ENCODE measurements around the gene LAMC2. TPM values are rescaled to one million over a fixed set of nuclear protein-coding genes. Genes with fewer than 3 reads are reported as not detected.
A peak's percentile ranks its signal among the peaks of the same experiment; 100 is the strongest.

Gene LAMC2
- total and polyA plus RNA-seq, 10 of the 15 experiments (the other 5 are each of a cell fraction or from before 2014, with no cell fraction given) = 0.27 to 1.5 (median 0.92) TPM

DNA sequence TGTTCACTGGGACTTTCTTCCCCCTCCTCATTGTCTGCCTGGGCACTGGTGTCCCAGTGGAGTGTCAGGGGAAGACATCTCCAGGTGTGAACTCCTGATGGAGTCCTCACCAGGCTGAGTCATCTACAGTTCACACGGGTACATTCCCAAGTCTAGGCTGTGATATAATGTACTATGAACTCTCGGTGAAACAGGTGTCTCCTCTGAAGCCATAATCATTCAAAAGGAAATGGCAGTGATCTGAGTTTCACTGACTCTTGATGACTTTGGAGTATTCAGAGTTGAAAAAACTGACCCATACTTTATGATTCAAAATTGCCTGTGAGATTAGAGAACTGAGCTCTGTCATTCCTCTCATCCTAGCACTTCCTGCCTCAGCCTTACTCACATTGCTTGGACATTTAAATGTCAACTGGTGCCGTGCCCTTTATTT lies 9.1 kb downstream of the LAMC2 start:
- H3K4me1 ChIP-seq (ENCODE audit: control insufficient read depth, insufficient read depth, low read length) = peaks cover 12% of the 10 kb centered on the region
- 37% methylated on average over 3 of the region's 3 CpGs for WGBS (ENCODE audit: insufficient coverage, insufficient replicate concordance, low lambda C conversion rate, missing lambda C conversion rate)
- no peaks in the 10 kb centered on the region for H3K79me2 ChIP-seq (ENCODE audit: control insufficient read depth, insufficient read depth, low read length)
- CTCF ChIA-PET = interaction anchor here (0.9 to 2.6 kb wide), 5 partner anchors 10 to 82 kb away, joined by 3 to 10 read pairs (median 6); no protein-coding TSS in a partner anchor
- peak overlapping the region; percentile 73 for H3K4me2 ChIP-seq (ENCODE audit: control insufficient read depth, insufficient read depth)
- H3K4me3 ChIP-seq = peak overlapping the region; percentile 42; the same call in 1 of the 2 replicates
- no peaks in the 10 kb centered on the region for H3K27me3 ChIP-seq (replicated peaks in 1 of 2; ENCODE audit: control insufficient read depth in 2 of 2, insufficient read depth in 2 of 2, low read length in 1 of 2)
- peak overlapping the region; percentile 58 for H2AFZ ChIP-seq (ENCODE audit: control insufficient read depth, low read depth, low read length)
- in situ Hi-C loops (cut with MboI) (no loop called here), intact Hi-C loops (cut with micrococcal nuclease; ENCODE audit: unreplicated experiment) (no loop called here)
- peak; percentile 70 for ATAC-seq
- no peaks in the 10 kb centered on the region for H3K36me3 ChIP-seq (ENCODE audit: control insufficient read depth in 2 of 2, insufficient read depth in 2 of 2, low read length in 1 of 2)
- H3K27ac ChIP-seq (ENCODE audit: control insufficient read depth, insufficient read depth) = 0 out of 2 replicates have a peak overlapping the region, but pooled peaks have one; percentile 14
- H3K9ac ChIP-seq (ENCODE audit: control insufficient read depth, insufficient read depth, low read length) = no peak overlapping the region
- no peaks in the 10 kb centered on the region for H3K9me3 ChIP-seq (replicated peaks; ENCODE audit: control insufficient read depth, insufficient read depth, low read length)
- H4K20me1 ChIP-seq (ENCODE audit: control insufficient read depth, insufficient read depth) = no peaks in the 10 kb centered on the region
- RAD21 ChIA-PET (ENCODE audit: unreplicated experiment) = interaction anchor here (1.0 to 2.4 kb wide), 8 partner anchors 10 to 168 kb away, joined by 3 to 7 read pairs (median 5); no protein-coding TSS in a partner anchor
- no peak for FAIRE-seq
- SMC1A ChIA-PET (ENCODE audit: uncharacterized antibody, unreplicated experiment) = interaction anchor here (0.7 to 2.1 kb wide), 11 partner anchors 10 to 80 kb away, joined by 3 to 12 read pairs (median 4); no protein-coding TSS in a partner anchor
- BruUV-seq (replicated peaks) = no TSS peak
- DNase-seq (ENCODE audit: low read depth, low spot score) = no peak
- POLR2A ChIA-PET = interaction anchor here (0.6 to 1.5 kb wide), 5 partner anchors 11 to 120 kb away, joined by 3 to 6 read pairs (median 3); no protein-coding TSS in a partner anchor
- TF ChIP-seq CHD4 (IDR thresholded peaks at IDR 0.05) (no peak), YY1 (IDR thresholded peaks at IDR 0.05; ENCODE audit: low read depth, low read length) (no peak), CEBPB (IDR thresholded peaks at IDR 0.05; ENCODE audit: borderline replicate concordance in 1 of 2, low read depth in 2 of 2, low read length in 2 of 2) (no peak), FOXK2 (IDR thresholded peaks at IDR 0.05) (no peak), WRNIP1 (IDR thresholded peaks at IDR 0.05; ENCODE audit: borderline replicate concordance, low read depth, low read length) (no peak), GATAD2B (conservative IDR thresholded peaks at IDR 0.05; ENCODE audit: low read depth) (no peak), NFIC (IDR thresholded peaks at IDR 0.05; ENCODE audit: low read depth, low read length) (peak; percentile 67; the same call in 1 of the 2 replicates), NR2C1 (IDR thresholded peaks at IDR 0.05) (no peak), SIX5 (IDR thresholded peaks at IDR 0.05; ENCODE audit: low read depth, low read length, severe bottlenecking) (no peak), RCOR1 (conservative IDR thresholded peaks at IDR 0.05; ENCODE audit: low read depth, low read length) (no peak), POLR2AphosphoS5 (IDR thresholded peaks at IDR 0.05; ENCODE audit: low read length) (no peak), MEF2B (IDR thresholded peaks at IDR 0.05; ENCODE audit: partially characterized antibody, poor library complexity, severe bottlenecking) (no peak), FOS (IDR thresholded peaks at IDR 0.05; ENCODE audit: borderline replicate concordance, extremely low read depth, insufficient read length) (no peak), TCF3 (IDR thresholded peaks at IDR 0.05; ENCODE audit: borderline replicate concordance, insufficient read depth, low read depth, low read length) (no peak), FOXM1 (IDR thresholded peaks at IDR 0.05; ENCODE audit: low read depth, low read length) (0 out of 2 replicates have a peak, but pooled peaks have one; percentile 56), HDAC2 (IDR thresholded peaks at IDR 0.05) (no peak)
- TF ChIP-seq, protein P1, sequence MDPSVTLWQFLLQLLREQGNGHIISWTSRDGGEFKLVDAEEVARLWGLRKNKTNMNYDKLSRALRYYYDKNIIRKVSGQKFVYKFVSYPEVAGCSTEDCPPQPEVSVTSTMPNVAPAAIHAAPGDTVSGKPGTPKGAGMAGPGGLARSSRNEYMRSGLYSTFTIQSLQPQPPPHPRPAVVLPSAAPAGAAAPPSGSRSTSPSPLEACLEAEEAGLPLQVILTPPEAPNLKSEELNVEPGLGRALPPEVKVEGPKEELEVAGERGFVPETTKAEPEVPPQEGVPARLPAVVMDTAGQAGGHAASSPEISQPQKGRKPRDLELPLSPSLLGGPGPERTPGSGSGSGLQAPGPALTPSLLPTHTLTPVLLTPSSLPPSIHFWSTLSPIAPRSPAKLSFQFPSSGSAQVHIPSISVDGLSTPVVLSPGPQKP (IDR thresholded peaks at IDR 0.05; ENCODE audit: low read depth, low read length) = no peak
- TF ChIP-seq, protein P2, sequence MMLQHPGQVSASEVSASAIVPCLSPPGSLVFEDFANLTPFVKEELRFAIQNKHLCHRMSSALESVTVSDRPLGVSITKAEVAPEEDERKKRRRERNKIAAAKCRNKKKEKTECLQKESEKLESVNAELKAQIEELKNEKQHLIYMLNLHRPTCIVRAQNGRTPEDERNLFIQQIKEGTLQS (IDR thresholded peaks at IDR 0.05; ENCODE audit: borderline replicate concordance, extremely low read depth, low read depth, low read length) = no peak
- TF ChIP-seq, protein P3, sequence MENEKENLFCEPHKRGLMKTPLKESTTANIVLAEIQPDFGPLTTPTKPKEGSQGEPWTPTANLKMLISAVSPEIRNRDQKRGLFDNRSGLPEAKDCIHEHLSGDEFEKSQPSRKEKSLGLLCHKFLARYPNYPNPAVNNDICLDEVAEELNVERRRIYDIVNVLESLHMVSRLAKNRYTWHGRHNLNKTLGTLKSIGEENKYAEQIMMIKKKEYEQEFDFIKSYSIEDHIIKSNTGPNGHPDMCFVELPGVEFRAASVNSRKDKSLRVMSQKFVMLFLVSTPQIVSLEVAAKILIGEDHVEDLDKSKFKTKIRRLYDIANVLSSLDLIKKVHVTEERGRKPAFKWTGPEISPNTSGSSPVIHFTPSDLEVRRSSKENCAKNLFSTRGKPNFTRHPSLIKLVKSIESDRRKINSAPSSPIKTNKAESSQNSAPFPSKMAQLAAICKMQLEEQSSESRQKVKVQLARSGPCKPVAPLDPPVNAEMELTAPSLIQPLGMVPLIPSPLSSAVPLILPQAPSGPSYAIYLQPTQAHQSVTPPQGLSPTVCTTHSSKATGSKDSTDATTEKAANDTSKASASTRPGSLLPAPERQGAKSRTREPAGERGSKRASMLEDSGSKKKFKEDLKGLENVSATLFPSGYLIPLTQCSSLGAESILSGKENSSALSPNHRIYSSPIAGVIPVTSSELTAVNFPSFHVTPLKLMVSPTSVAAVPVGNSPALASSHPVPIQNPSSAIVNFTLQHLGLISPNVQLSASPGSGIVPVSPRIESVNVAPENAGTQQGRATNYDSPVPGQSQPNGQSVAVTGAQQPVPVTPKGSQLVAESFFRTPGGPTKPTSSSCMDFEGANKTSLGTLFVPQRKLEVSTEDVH (IDR thresholded peaks at IDR 0.05; ENCODE audit: low read depth, partially characterized antibody) = no peak
- TF ChIP-seq, protein P4, sequence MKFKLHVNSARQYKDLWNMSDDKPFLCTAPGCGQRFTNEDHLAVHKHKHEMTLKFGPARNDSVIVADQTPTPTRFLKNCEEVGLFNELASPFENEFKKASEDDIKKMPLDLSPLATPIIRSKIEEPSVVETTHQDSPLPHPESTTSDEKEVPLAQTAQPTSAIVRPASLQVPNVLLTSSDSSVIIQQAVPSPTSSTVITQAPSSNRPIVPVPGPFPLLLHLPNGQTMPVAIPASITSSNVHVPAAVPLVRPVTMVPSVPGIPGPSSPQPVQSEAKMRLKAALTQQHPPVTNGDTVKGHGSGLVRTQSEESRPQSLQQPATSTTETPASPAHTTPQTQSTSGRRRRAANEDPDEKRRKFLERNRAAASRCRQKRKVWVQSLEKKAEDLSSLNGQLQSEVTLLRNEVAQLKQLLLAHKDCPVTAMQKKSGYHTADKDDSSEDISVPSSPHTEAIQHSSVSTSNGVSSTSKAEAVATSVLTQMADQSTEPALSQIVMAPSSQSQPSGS (IDR thresholded peaks at IDR 0.05; ENCODE audit: low read length) = no peak
